Measurements from ENCODE around the gene POR.

POR gene

GRCh38 chr7:75980430-75981202 is 65.7 kb downstream of the POR start:
- DNase-seq: no peak

- no peak for DNase-seq
Observed at GRCh38 chr7:75981203-75981452, 66.2 kb downstream of the POR start.

- no peak for DNase-seq
Observed at GRCh38 chr7:75981453-75982305, 66.7 kb downstream of the POR start.

GRCh38 chr7:75982306-75983064 is 67.5 kb downstream of the POR start:
- DNase-seq: no peak

- no peak for DNase-seq
Observed at GRCh38 chr7:75983471-75984129, 68.6 kb downstream of the POR start.

GRCh38 chr7:75984130-75985008 is 69.4 kb downstream of the POR start:
- no peak for DNase-seq

- DNase-seq: no peak
Observed at GRCh38 chr7:75985009-75985517, 70.1 kb downstream of the POR start.

- DNase-seq: no peak
Observed at GRCh38 chr7:75985518-75986146, 70.7 kb downstream of the POR start.

GRCh38 chr7:75986147-75986781 is 71.3 kb downstream of the POR start:
- no peak for DNase-seq

GRCh38 chr7:75987026-75987804 is 72.3 kb downstream of the POR start:
- no peak for DNase-seq

- no peak for DNase-seq
Observed at GRCh38 chr7:75987805-75988567, 73.0 kb downstream of the POR start.

GRCh38 chr7:75988568-75989499 is 73.9 kb downstream of the POR start:
- DNase-seq: no peak

GRCh38 chr7:75989500-75990388 is 74.8 kb downstream of the POR start:
- no peak for DNase-seq

- no peak for DNase-seq
Observed at GRCh38 chr7:75991531-75992082, 76.7 kb downstream of the POR start.

GRCh38 chr7:75992083-75992755 is 77.3 kb downstream of the POR start:
- no peak for DNase-seq

All from CD4-positive, alpha-beta T cell treated with Interleukin-4 for 4 hours (primary cell).